Neural progenitor cell (in vitro differentiated cells): ENCODE results near the gene CXorf58. TPM values are rescaled to one million over a fixed set of nuclear protein-coding genes. Genes with fewer than 3 reads are reported as not detected.

ENCODE experiments used
- DNase-seq: peaks from one replicate; pipeline ENCODE4 v3.0.0-alpha.2; 2016; ENCODE audit warnings: low spot score
- H2AFZ ChIP-seq: fragments of 200-600 bp; sonication (generic); replicated peaks from 2 replicates; pipeline ENCODE4 v1.6.1; 2016; ENCODE audit warnings: antibody characterized with exemption
- H3F3A ChIP-seq: fragments of 200-600 bp; sonication (generic); 2 replicates; pipeline ENCODE4 v1.6.1; 2016; ENCODE audit warnings: antibody characterized with exemption, low read depth
- H3K27ac ChIP-seq: fragments of 200-600 bp; sonication (generic); 2 replicates; pipeline ENCODE4 v1.5.1; 2016; ENCODE audit warnings: mild to moderate bottlenecking
- H3K27me3 ChIP-seq: fragments of 200-600 bp; sonication (generic); 2 replicates; pipeline ENCODE4 v1.6.1; 2016; ENCODE audit warnings: mild to moderate bottlenecking, moderate library complexity
- H3K36me3 ChIP-seq: fragments of 200-600 bp; sonication (generic); 2 replicates; pipeline ENCODE4 v1.5.1; 2016
- H3K4me1 ChIP-seq: fragments of 200-600 bp; sonication (generic); 2 replicates; pipeline ENCODE4 v1.6.1; 2016; ENCODE audit warnings: mixed run types
- H3K4me2 ChIP-seq: fragments of 200-600 bp; sonication (generic); 2 replicates; pipeline ENCODE4 v1.6.1; 2016
- H3K4me3 ChIP-seq: fragments of 200-600 bp; sonication (generic); 2 replicates; pipeline ENCODE4 v1.5.1; 2016
- H3K79me2 ChIP-seq: fragments of 200-600 bp; sonication (generic); 2 replicates; pipeline ENCODE4 v1.6.1; 2016; ENCODE audit warnings: low read depth
- H3K9ac ChIP-seq: fragments of 200-600 bp; sonication (generic); 2 replicates; pipeline ENCODE4 v1.6.1; 2016
- H3K9me3 ChIP-seq: fragments of 200-600 bp; sonication (generic); 2 replicates; pipeline ENCODE4 v1.5.1; 2016; ENCODE audit warnings: low read depth
- H4K20me1 ChIP-seq: fragments of 200-600 bp; sonication (generic); 2 replicates; pipeline ENCODE4 v1.6.1; 2016; ENCODE audit warnings: low read depth
- H3K27ac Mint-ChIP-seq: 3 replicates; pipeline ENCODE4 v1.8.0; 2021; ENCODE audit warnings: mixed read lengths
- H3K27me3 Mint-ChIP-seq: 2 replicates; pipeline ENCODE4 v1.8.0; 2022; ENCODE audit warnings: low read depth, mild to moderate bottlenecking, inconsistent platforms, moderate library complexity, mixed read lengths; ENCODE audit not compliant: insufficient read depth
- H3K36me3 Mint-ChIP-seq: 3 replicates; pipeline ENCODE4 v1.8.0; 2021; ENCODE audit warnings: mixed read lengths
- H3K4me1 Mint-ChIP-seq: 3 replicates; pipeline ENCODE4 v1.8.0; 2021; ENCODE audit warnings: mixed read lengths
- H3K4me3 Mint-ChIP-seq: 3 replicates; pipeline ENCODE4 v1.8.0; 2021; ENCODE audit warnings: mild to moderate bottlenecking, moderate library complexity, mixed read lengths
- H3K9me3 Mint-ChIP-seq: 3 replicates; pipeline ENCODE4 v1.8.0; 2020; ENCODE audit warnings: mixed read lengths
- EZH2 ChIP-seq: fragments of 200-600 bp; sonication (generic); IDR thresholded peaks from 2 replicates; pipeline ENCODE4 v1.6.1; 2017; ENCODE audit warnings: antibody characterized with exemption, mild to moderate bottlenecking, moderate library complexity
- EZH2phosphoT487 ChIP-seq: fragments of 200-600 bp; sonication (generic); IDR thresholded peaks from 2 replicates; pipeline ENCODE4 v1.6.1; 2017; ENCODE audit warnings: antibody characterized with exemption
- total RNA-seq: library from RNA; depleted of rRNA; stranded (reverse); fragments of >200 nt; gene quantifications from 2 replicates; pipeline ENCODE4 v1.2.3, GENCODE V29; 2015; ENCODE audit warnings: low replicate concordance
- TF ChIP-seq, protein P1 (sequence below): fragments of 200-600 bp; sonication (generic); IDR thresholded peaks from 2 replicates; pipeline ENCODE4 v1.5.1; 2017; ENCODE audit warnings: antibody characterized with exemption, mild to moderate bottlenecking

CXorf58 gene
- total RNA-seq, 1 donor from 2014 or later, result not detected

DNA sequence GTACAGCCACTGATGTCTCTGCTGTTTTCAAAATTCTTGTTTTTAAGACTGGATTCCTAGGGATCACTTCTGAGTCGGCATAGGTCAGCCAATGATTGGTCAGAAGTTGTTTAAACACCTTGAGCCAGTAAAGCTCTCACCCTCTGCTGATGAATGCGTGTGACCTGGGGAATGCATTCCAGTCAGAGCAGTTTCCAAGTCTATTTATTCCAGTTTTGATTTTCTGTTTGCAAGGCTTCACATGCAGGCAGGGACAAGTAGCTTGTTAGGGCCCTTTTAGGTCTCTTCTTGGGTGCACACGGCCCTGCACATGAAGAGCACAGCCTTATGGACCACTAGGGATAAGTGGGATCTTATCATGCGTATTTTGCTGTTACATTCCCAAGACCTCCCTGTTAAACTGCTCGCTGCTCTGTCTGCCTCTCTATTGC lies 72.2 kb downstream of the CXorf58 start:
- H3K36me3 ChIP-seq, result peaks cover 7% of the 10 kb centered on the region
- H3K4me3 ChIP-seq, result no peak overlapping the region
- Mint-ChIP-seq H3K4me1 (peaks cover 21% of the 10 kb centered on the region), H3K9me3 (peaks cover 2% of the 10 kb centered on the region), H3K27ac (peak overlapping the region; percentile 52), H3K27me3 (no peaks in the 10 kb centered on the region), H3K36me3 (peaks cover 13% of the 10 kb centered on the region), H3K4me3 (no peak overlapping the region)
- peak overlapping the region; percentile 50 for H3K4me2 ChIP-seq
- H4K20me1 ChIP-seq, result peaks cover 5% of the 10 kb centered on the region
- peak overlapping the region; percentile 23 for H2AFZ ChIP-seq
- DNase-seq, result peak; percentile 12
- H3K27me3 ChIP-seq, result no peaks in the 10 kb centered on the region
- peaks cover 26% of the 10 kb centered on the region for H3K4me1 ChIP-seq
- H3K79me2 ChIP-seq, result no peaks in the 10 kb centered on the region
- no peaks in the 10 kb centered on the region for H3K9me3 ChIP-seq
- no peak overlapping the region for H3K9ac ChIP-seq
- no peak for TF ChIP-seq EZH2phosphoT487
- TF ChIP-seq EZH2, result no peak
- TF ChIP-seq, protein P1, sequence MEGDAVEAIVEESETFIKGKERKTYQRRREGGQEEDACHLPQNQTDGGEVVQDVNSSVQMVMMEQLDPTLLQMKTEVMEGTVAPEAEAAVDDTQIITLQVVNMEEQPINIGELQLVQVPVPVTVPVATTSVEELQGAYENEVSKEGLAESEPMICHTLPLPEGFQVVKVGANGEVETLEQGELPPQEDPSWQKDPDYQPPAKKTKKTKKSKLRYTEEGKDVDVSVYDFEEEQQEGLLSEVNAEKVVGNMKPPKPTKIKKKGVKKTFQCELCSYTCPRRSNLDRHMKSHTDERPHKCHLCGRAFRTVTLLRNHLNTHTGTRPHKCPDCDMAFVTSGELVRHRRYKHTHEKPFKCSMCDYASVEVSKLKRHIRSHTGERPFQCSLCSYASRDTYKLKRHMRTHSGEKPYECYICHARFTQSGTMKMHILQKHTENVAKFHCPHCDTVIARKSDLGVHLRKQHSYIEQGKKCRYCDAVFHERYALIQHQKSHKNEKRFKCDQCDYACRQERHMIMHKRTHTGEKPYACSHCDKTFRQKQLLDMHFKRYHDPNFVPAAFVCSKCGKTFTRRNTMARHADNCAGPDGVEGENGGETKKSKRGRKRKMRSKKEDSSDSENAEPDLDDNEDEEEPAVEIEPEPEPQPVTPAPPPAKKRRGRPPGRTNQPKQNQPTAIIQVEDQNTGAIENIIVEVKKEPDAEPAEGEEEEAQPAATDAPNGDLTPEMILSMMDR, result no peak
- H3F3A ChIP-seq, result peaks cover 33% of the 10 kb centered on the region
- peak overlapping the region; percentile 87 for H3K27ac ChIP-seq

DNA sequence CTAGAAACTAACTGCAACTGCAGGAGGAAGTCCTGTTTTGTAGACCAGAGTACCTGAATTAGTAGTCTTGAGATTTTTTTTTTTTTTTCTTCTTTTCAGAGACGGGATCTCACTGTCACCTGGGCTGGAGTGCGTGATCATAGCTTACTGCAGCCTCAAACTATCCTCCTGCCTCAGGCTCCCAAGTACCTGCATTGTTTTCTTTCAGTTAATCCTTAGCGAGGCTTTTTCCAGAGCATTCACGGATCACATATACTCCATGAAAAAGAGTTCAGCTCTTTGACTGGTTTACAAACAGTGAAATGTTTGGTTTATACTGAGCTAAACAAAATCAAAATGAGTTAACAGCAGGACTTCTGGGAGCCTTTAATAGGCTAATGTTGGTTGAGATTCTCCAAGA lies 73.4 kb downstream of the CXorf58 start:
- no peak overlapping the region for H3K9ac ChIP-seq
- no peak overlapping the region for H2AFZ ChIP-seq
- peak overlapping the region; percentile 89 for H3K27ac ChIP-seq
- DNase-seq, result peak; percentile 37
- H3K27me3 ChIP-seq, result no peaks in the 10 kb centered on the region
- no peaks in the 10 kb centered on the region for H3K27me3 Mint-ChIP-seq
- H3K4me1 Mint-ChIP-seq, result peaks cover 21% of the 10 kb centered on the region
- H3K9me3 Mint-ChIP-seq, result peaks cover 2% of the 10 kb centered on the region
- no peak overlapping the region for H3K4me3 Mint-ChIP-seq
- peaks cover 16% of the 10 kb centered on the region for H3K36me3 Mint-ChIP-seq
- H3K79me2 ChIP-seq, result peaks cover 5% of the 10 kb centered on the region
- peaks cover 15% of the 10 kb centered on the region for H3K36me3 ChIP-seq
- H3F3A ChIP-seq, result peaks cover 33% of the 10 kb centered on the region
- H3K4me3 ChIP-seq, result peak overlapping the region; percentile 17
- H3K9me3 ChIP-seq, result no peaks in the 10 kb centered on the region
- peaks cover 26% of the 10 kb centered on the region for H3K4me1 ChIP-seq
- peak overlapping the region; percentile 40 for H3K4me2 ChIP-seq
- TF ChIP-seq EZH2, result no peak
- TF ChIP-seq, protein P1, result no peak
- peak; percentile 50 for TF ChIP-seq EZH2phosphoT487
- H3K27ac Mint-ChIP-seq, result no peak overlapping the region
- peaks cover 10% of the 10 kb centered on the region for H4K20me1 ChIP-seq

DNA sequence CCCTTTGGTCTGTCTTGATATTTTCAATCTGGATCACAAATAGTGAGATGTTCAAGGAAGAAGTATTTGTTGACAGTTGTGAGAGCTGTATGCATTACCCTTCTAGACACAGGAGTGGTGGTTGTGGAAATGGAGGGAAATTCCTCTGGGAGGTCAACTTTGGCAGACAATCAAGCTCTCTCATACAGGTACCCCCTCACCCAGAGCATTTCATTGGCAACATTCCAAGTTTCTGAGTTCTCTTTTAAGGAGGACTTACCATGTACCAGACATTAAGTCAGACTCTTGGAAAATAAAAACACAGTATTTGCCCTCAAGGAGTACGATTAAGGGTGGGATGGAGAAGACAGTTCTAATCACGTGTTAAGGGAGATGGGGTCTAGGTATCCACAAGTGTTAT lies 73.9 kb downstream of the CXorf58 start:
- Mint-ChIP-seq H3K27ac (no peak overlapping the region), H3K27me3 (no peaks in the 10 kb centered on the region), H3K9me3 (peaks cover 2% of the 10 kb centered on the region), H3K4me3 (no peak overlapping the region), H3K36me3 (peaks cover 16% of the 10 kb centered on the region), H3K4me1 (peaks cover 21% of the 10 kb centered on the region)
- TF ChIP-seq, protein P1, result no peak
- no peak for TF ChIP-seq EZH2phosphoT487
- no peak for TF ChIP-seq EZH2
- peaks cover 17% of the 10 kb centered on the region for H3K36me3 ChIP-seq
- peak overlapping the region; percentile 89 for H3K27ac ChIP-seq
- DNase-seq, result no peak
- H3K4me2 ChIP-seq, result peak overlapping the region; percentile 40
- no peaks in the 10 kb centered on the region for H3K9me3 ChIP-seq
- H3K4me3 ChIP-seq, result peak overlapping the region; percentile 17
- H4K20me1 ChIP-seq, result peaks cover 12% of the 10 kb centered on the region
- H3K27me3 ChIP-seq, result no peaks in the 10 kb centered on the region
- peaks cover 26% of the 10 kb centered on the region for H3K4me1 ChIP-seq
- no peak overlapping the region for H3K9ac ChIP-seq
- H3K79me2 ChIP-seq, result peaks cover 10% of the 10 kb centered on the region
- H2AFZ ChIP-seq, result no peak overlapping the region
- H3F3A ChIP-seq, result peaks cover 33% of the 10 kb centered on the region
